Left ventricle myocardium superior (tissue), 1 donor: ENCODE measurements around the gene EPAS1. TPM values are rescaled to one million over a fixed set of nuclear protein-coding genes. Genes with fewer than 3 reads are reported as not detected.
A peak's percentile ranks its signal among the peaks of the same experiment; 100 is the strongest.

Experiments
- ATAC-seq: fragments of 200-7000 bp; cut with Tn5 transposase; one replicate; pipeline ENCODE4 v1.9.1; 2020; ENCODE audit warnings: mild to moderate bottlenecking, moderate library complexity
- DNase-seq: peaks from one replicate; pipeline ENCODE4 v3.0.0-alpha.2; 2020
- intact Hi-C: fragments of 100-400 bp; cut with micrococcal nuclease; formaldehyde crosslinking; loops from one replicate; pipeline ENCODE4 v1.11.0; 2022
- total RNA-seq: library from RNA; stranded (reverse); fragmentation: NEBNext Ultra II Directional; extraction: Animal tissue kit (Norgen Biotek cat#: 25700); gene quantifications from one replicate; pipeline ENCODE4 v1.2.1, GENCODE V29; 2021
- donor health status: DM: no; HTN: yes; CAD: no; lungs with severe emphysema.

The EPAS1 gene
- total RNA-seq, 1 donor from 2014 or later, result 212 TPM

GRCh38 chr2:46332686-46333281 is 35.6 kb downstream of the EPAS1 start:
- no peak for ATAC-seq
- intact Hi-C loops, result no loop called here
- DNase-seq, result peak; percentile 48

GRCh38 chr2:46333912-46334311 is 36.7 kb downstream of the EPAS1 start:
- ATAC-seq, result no peak
- intact Hi-C loops, result no loop called here
- DNase-seq, result no peak

GRCh38 chr2:46334389-46335271 is 37.4 kb downstream of the EPAS1 start:
- intact Hi-C loops, result no loop called here
- peak; percentile 3 for ATAC-seq
- no peak for DNase-seq

- DNase-seq (peak; percentile 55), ATAC-seq (peak; percentile 14)
- intact Hi-C loops, result no loop called here
Measured at GRCh38 chr2:46335391-46336282, 38.4 kb downstream of the EPAS1 start.

- intact Hi-C loops, result no loop called here
- ATAC-seq, result peak; percentile 23
- DNase-seq, result no peak
Measured at GRCh38 chr2:46336283-46336959, 39.2 kb downstream of the EPAS1 start.

GRCh38 chr2:46337208-46337994 is 40.2 kb downstream of the EPAS1 start:
- intact Hi-C loops, result no loop called here
- ATAC-seq (no peak), DNase-seq (no peak)

GRCh38 chr2:46338674-46339073 is 41.5 kb downstream of the EPAS1 start:
- peak; percentile 5 for ATAC-seq
- DNase-seq, result no peak
- intact Hi-C loops, result no loop called here

GRCh38 chr2:46339200-46339599 is 42.0 kb downstream of the EPAS1 start:
- no peak for ATAC-seq
- DNase-seq, result no peak
- intact Hi-C loops, result no loop called here

- ATAC-seq (peak; percentile 71), DNase-seq (peak; percentile 69)
- intact Hi-C loops, result no loop called here
Measured at GRCh38 chr2:46339676-46340459, 42.7 kb downstream of the EPAS1 start.

- no peak for ATAC-seq
- DNase-seq, result no peak
- intact Hi-C loops, result no loop called here
Measured at GRCh38 chr2:46340740-46341420, 43.7 kb downstream of the EPAS1 start.

- intact Hi-C loops, result no loop called here
- no peak for ATAC-seq
- DNase-seq, result no peak
Measured at GRCh38 chr2:46342566-46343315, 45.5 kb downstream of the EPAS1 start.

GRCh38 chr2:46344706-46345105 is 47.5 kb downstream of the EPAS1 start:
- DNase-seq (no peak), ATAC-seq (no peak)
- intact Hi-C loops, result no loop called here

GRCh38 chr2:46345775-46346174 is 48.6 kb downstream of the EPAS1 start:
- no peak for ATAC-seq
- intact Hi-C loops, result no loop called here
- DNase-seq, result no peak

GRCh38 chr2:46346719-46347118 is 49.5 kb downstream of the EPAS1 start:
- DNase-seq (no peak), ATAC-seq (no peak)
- intact Hi-C loops, result no loop called here

- ATAC-seq (peak; percentile 17), DNase-seq (no peak)
- intact Hi-C loops, result no loop called here
Measured at GRCh38 chr2:46347648-46348280, 50.6 kb downstream of the EPAS1 start.

- no peak for DNase-seq
- intact Hi-C loops, result no loop called here
- ATAC-seq, result no peak
Measured at GRCh38 chr2:46349115-46349547, 51.9 kb downstream of the EPAS1 start.
